Measurements from ENCODE around the gene SHKBP1.

Gene SHKBP1

DNA sequence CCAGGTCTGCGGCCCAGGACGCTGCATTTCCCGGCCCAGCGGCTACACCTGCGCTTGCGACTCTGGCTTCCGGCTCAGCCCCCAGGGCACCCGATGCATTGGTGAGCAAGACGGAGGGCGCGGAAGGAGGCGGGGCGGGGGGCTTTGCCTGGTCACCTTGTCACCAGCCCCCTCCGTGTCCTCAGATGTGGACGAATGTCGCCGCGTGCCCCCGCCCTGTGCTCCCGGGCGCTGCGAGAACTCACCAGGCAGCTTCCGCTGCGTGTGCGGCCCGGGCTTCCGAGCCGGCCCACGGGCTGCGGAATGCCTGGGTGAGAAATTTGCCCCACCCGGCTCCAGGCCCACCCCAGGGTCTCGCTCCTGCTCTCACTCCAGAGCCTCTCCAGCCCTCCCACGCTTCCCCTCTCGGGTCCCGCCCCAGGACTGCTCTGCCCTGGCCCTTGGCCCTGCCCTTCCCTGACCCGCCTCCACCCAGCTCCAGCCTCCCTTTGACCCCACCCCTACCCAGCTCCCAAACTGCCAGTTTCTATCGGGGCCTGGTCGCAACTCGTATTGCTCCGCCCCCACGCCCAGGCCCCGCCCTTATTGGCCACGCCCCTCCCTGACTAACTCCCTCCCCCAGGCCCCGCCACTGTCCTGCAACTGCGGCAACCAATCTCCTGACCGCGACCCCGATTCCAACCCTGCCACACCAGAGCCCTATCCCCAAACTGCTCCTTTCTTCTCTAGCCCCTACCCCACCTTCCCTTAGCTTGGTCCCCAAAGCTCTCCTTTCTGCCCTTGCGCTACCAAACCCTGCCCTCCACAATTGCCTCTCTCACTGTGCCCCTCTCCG is 33.1 kb downstream of the SHKBP1 start:
- TF ChIP-seq GATA2 (IDR thresholded peaks at IDR 0.05; ENCODE audit: low read depth, low read length) (no peak), GATA3 (IDR thresholded peaks at IDR 0.05; ENCODE audit: low read depth, low read length) (no peak)

DNA sequence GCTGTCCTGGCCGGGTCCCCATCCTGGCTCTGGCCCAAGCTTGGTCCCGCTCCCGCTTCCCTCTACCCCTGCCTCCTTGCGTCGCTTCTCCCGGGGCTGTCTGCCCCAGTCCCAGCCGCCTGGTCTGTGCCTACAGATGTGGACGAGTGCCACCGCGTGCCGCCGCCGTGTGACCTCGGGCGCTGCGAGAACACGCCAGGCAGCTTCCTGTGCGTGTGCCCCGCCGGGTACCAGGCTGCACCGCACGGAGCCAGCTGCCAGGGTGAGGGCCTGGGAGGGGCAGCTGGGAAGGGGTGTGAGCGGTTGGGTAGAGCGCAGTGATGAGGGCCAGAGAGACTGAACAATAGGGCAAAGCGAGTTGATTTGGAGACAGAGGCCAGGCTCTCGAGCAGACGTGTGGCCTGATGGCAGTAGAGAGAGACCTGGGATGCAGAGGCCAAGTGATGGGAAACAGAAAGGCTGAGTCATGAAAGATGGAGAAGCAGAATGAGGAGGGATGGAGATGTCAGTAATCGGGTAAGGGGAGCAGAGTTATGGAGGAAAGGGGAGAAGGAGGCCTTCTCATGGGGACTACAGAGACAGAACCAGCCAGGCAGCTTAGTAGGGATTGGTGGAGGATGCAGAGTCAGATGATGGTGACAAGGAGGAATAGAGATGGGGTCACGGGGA is 33.9 kb downstream of the SHKBP1 start:
- TF ChIP-seq GATA3 (IDR thresholded peaks at IDR 0.05; ENCODE audit: low read depth, low read length) (no peak), GATA2 (IDR thresholded peaks at IDR 0.05; ENCODE audit: low read depth, low read length) (no peak)

DNA sequence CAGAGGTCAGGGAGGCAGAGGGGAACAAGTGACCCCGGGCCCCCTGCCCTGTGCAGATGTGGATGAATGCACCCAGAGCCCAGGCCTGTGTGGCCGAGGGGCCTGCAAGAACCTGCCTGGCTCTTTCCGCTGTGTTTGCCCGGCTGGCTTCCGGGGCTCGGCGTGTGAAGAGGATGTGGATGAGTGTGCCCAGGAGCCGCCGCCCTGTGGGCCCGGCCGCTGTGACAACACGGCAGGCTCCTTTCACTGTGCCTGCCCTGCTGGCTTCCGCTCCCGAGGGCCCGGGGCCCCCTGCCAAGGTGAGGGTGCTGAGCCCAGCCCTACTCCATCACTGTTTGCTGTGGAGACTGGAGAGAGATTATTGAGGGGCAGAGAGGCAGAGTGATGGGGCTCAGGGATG is 34.4 kb downstream of the SHKBP1 start:
- no peak for TF ChIP-seq GATA3 (IDR thresholded peaks at IDR 0.05; ENCODE audit: low read depth, low read length)
- no peak for TF ChIP-seq GATA2 (IDR thresholded peaks at IDR 0.05; ENCODE audit: low read depth, low read length)

DNA sequence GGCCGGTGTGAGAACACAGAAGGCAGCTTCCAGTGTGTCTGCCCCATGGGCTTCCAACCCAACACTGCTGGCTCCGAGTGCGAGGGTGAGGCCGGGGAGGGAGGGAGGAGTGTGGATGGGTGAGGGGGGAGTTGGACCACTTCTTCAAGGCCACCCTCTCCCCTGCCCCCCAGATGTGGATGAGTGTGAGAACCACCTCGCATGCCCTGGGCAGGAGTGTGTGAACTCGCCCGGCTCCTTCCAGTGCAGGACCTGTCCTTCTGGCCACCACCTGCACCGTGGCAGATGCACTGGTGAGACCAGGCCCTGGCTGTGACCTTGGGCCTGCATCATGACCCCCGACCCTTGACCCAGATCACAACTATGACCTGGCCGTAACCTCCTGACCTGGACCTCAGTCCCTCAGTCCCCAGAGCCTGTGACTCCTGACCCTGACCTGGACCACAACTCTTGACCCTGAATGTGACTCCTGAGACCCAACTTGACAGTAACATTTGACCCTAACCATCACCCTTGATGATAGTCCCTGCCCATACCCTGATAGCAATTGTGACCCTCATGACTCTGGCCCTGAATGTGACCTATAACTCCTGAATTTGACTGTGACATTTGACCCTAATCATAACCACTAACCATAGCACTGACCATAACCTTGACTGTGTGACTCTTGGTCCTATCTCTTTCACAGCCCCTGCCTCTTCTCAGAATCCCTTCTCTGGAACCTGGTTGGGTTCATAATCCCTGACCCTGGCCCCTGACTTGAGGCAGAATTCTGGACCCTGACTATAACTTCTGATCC is 35.4 kb downstream of the SHKBP1 start:
- no peak for TF ChIP-seq GATA3 (IDR thresholded peaks at IDR 0.05; ENCODE audit: low read depth, low read length)
- no peak for TF ChIP-seq GATA2 (IDR thresholded peaks at IDR 0.05; ENCODE audit: low read depth, low read length)

GRCh38 chr19:40612831-40613689 is 36.4 kb downstream of the SHKBP1 start:
- TF ChIP-seq GATA2 (IDR thresholded peaks at IDR 0.05; ENCODE audit: low read depth, low read length) (no peak), GATA3 (IDR thresholded peaks at IDR 0.05; ENCODE audit: low read depth, low read length) (no peak)

GRCh38 chr19:40613690-40614621 is 37.3 kb downstream of the SHKBP1 start:
- TF ChIP-seq GATA3 (IDR thresholded peaks at IDR 0.05; ENCODE audit: low read depth, low read length) (no peak), GATA2 (IDR thresholded peaks at IDR 0.05; ENCODE audit: low read depth, low read length) (no peak)

GRCh38 chr19:40614622-40615411 is 38.1 kb downstream of the SHKBP1 start:
- no peak for TF ChIP-seq GATA3 (IDR thresholded peaks at IDR 0.05; ENCODE audit: low read depth, low read length)
- TF ChIP-seq GATA2 (IDR thresholded peaks at IDR 0.05; ENCODE audit: low read depth, low read length): no peak

DNA sequence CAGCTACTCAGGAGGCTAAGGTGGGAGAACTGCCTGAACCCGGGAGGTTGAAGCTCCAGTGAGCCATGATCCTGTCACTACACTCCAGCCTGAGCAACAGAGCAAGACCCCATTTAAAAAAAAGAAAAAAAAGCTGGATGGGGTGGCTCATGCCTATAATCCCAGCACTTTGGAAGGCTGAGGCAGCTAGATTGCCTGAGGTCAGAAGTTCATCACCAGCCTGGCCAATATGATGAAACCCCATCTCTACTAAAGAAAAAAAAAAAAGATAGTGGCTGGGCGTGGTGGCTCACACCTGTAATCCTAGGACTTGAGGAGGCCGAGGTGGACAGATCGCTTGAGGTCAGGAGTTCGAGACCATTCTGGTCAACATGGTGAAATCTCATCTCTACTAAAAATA is 39.5 kb downstream of the SHKBP1 start:
- TF ChIP-seq GATA2 (IDR thresholded peaks at IDR 0.05; ENCODE audit: low read depth, low read length): no peak
- no peak for TF ChIP-seq GATA3 (IDR thresholded peaks at IDR 0.05; ENCODE audit: low read depth, low read length)

- TF ChIP-seq GATA3 (IDR thresholded peaks at IDR 0.05; ENCODE audit: low read depth, low read length) (no peak), GATA2 (IDR thresholded peaks at IDR 0.05; ENCODE audit: low read depth, low read length) (no peak)
Observed at GRCh38 chr19:40616941-40617340, 40.3 kb downstream of the SHKBP1 start.

- TF ChIP-seq GATA3 (IDR thresholded peaks at IDR 0.05; ENCODE audit: low read depth, low read length) (no peak), GATA2 (IDR thresholded peaks at IDR 0.05; ENCODE audit: low read depth, low read length) (no peak)
Observed at GRCh38 chr19:40617961-40618360, 41.3 kb downstream of the SHKBP1 start.

DNA sequence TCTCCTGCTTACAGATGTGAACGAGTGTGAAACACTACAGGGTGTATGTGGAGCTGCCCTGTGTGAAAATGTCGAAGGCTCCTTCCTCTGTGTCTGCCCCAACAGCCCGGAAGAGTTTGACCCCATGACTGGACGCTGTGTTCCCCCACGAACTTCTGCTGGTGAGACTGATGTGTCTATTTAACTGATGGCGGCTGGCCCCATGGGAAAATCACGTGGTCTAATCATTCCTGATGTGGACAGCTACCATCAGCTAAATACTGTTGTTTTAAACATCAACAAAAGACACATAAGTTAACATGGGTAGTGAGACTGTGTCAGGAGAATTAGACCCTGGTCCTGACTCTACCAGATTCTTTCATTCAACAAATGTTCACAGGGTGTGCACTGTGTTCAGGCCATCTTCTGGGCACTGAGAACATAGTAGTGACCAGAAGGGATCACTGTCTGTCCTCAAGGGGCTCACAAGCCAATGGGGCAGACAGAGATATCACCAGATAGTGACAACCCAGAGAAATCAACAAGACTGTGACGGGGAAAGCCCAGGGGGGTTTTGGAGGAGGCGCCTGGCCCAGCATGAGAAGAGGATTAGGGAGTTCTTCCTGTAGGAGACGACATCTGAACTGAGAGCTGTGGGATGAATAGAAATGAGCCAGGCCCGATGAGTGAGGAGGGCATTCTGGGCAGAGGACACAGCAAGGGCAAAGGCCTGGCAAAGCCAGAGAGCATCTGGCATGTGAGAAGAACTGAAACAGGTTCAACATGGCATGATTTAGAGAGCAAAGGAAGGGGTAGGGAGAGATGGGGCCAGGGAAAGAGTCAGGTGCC is 42.9 kb downstream of the SHKBP1 start:
- TF ChIP-seq GATA2 (IDR thresholded peaks at IDR 0.05; ENCODE audit: low read depth, low read length) (no peak), GATA3 (IDR thresholded peaks at IDR 0.05; ENCODE audit: low read depth, low read length) (no peak)
